Lower leg skin (tissue), 4 donors: ENCODE measurements around the gene C2orf76. TPM values are rescaled to one million over a fixed set of nuclear protein-coding genes. Genes with fewer than 3 reads are reported as not detected.
A peak's percentile ranks its signal among the peaks of the same experiment; 100 is the strongest.

Experiments used
- DNase-seq, 2 donors: peaks; one replicate each; pipeline ENCODE4 v3.0.0-alpha.2; 2019; ENCODE audit warnings: low spot score in 2 of 2
- H3K4me3 ChIP-seq: fragments of 200-600 bp; sonication (generic); 2 replicates; pipeline ENCODE4 v1.5.1; 2017; ENCODE audit warnings: mild to moderate bottlenecking, low read depth; ENCODE audit not compliant: poor library complexity, severe bottlenecking
- CTCF ChIP-seq, 3 donors: fragments of 450-650 bp; IDR thresholded peaks; one replicate each; pipeline ENCODE4 v1.5.1; 2016; ENCODE audit warnings: antibody characterized with exemption in 3 of 3, mild to moderate bottlenecking in 3 of 3, moderate library complexity in 2 of 3
- POLR2A ChIP-seq, 2 donors: fragments of 450-650 bp; IDR thresholded peaks; one replicate each; pipeline ENCODE4 v1.6.1; 2016 to 2017; ENCODE audit warnings: antibody characterized with exemption in 2 of 2, mild to moderate bottlenecking in 1 of 2, moderate library complexity in 1 of 2
- WGBS, 2 donors: methylation state at CpG; one replicate each; pipeline ENCODE4 v1.1.5; 2018; 5-methylcytosine and 5-hydroxymethylcytosine counted together
- intact Hi-C: fragments of 100-400 bp; cut with DNase I; formaldehyde crosslinking; loops from one replicate; pipeline ENCODE4 v1.15.0; 2023; ENCODE audit warnings: low total_unique reads
- total RNA-seq, 4 donors: library from RNA; depleted of rRNA; stranded (reverse); fragments of >200 nt; gene quantifications; one replicate each; pipeline ENCODE4 v1.1.0, GENCODE V29; 2016

The C2orf76 gene
- total RNA-seq, 4 donors from 2014 or later: 13.3 to 18.3 (median 16.7) TPM

GRCh38 chr2:119294671-119295070 lies 72.0 kb downstream of the C2orf76 start:
- no peak for TF ChIP-seq CTCF (IDR thresholded peaks at IDR 0.05)
- TF ChIP-seq POLR2A (IDR thresholded peaks at IDR 0.05): no peak
- H3K4me3 ChIP-seq: no peak overlapping the region
- no peak for DNase-seq
- intact Hi-C loops: loop anchor here (10.0 kb wide), 1 partner anchor 410 kb away; no protein-coding TSS in a partner anchor
- 82 to 83% methylated on average over 14 of the region's 14 CpGs for WGBS, 2 donors

- TF ChIP-seq CTCF (IDR thresholded peaks at IDR 0.05): no peak
- TF ChIP-seq POLR2A (IDR thresholded peaks at IDR 0.05): no peak
- no peak overlapping the region for H3K4me3 ChIP-seq
- no peak for DNase-seq
- intact Hi-C loops: loop anchor here (10.0 kb wide), 1 partner anchor 409 kb away; no protein-coding TSS in a partner anchor
- WGBS, 2 donors: 67 to 78% methylated on average over 7 of the region's 7 CpGs
Measured at GRCh38 chr2:119293900-119294299, 72.7 kb downstream of the C2orf76 start.

- 89% methylated on average over 2 of the region's 2 CpGs for WGBS, 2 donors
- TF ChIP-seq CTCF (IDR thresholded peaks at IDR 0.05): no peak
- TF ChIP-seq POLR2A (IDR thresholded peaks at IDR 0.05): no peak
- intact Hi-C loops: loop anchor here (10.0 kb wide), 1 partner anchor 408 kb away; no protein-coding TSS in a partner anchor
Measured at GRCh38 chr2:119293254-119293653, 73.4 kb downstream of the C2orf76 start.

GRCh38 chr2:119292226-119292625 lies 74.4 kb downstream of the C2orf76 start:
- TF ChIP-seq CTCF (IDR thresholded peaks at IDR 0.05): no peak
- no peak for TF ChIP-seq POLR2A (IDR thresholded peaks at IDR 0.05)
- intact Hi-C loops: loop anchor here (10.0 kb wide), 1 partner anchor 407 kb away; no protein-coding TSS in a partner anchor
- 64 to 76% methylated on average over 8 of the region's 8 CpGs for WGBS, 2 donors
- peak in 1 of 2 donors; percentile 54 for DNase-seq
- no peak overlapping the region for H3K4me3 ChIP-seq

More at GRCh38 chr2:119293254-119293653, 73.4 kb downstream of the C2orf76 start:
- DNase-seq: no peak
- no peak overlapping the region for H3K4me3 ChIP-seq

GRCh38 chr2:119291588-119292167 lies 75.0 kb downstream of the C2orf76 start:
- intact Hi-C loops: loop anchor here (10.0 kb wide), 1 partner anchor 407 kb away; no protein-coding TSS in a partner anchor
- WGBS, 2 donors: 89 to 92% methylated on average over 8 of the region's 8 CpGs
- TF ChIP-seq POLR2A (IDR thresholded peaks at IDR 0.05) (no peak), CTCF (IDR thresholded peaks at IDR 0.05) (no peak)
- peak in 1 of 2 donors; percentile 75 for DNase-seq
- no peak overlapping the region for H3K4me3 ChIP-seq
